Prostate gland (tissue), 2 donors: Measurements from ENCODE around the gene FRMPD1.

Experiments
- POLR2A ChIP-seq: fragments of 450-650 bp; IDR thresholded peaks from one replicate; pipeline ENCODE4 v1.6.1; 2016; ENCODE audit warnings: antibody characterized with exemption, mild to moderate bottlenecking
- POLR2AphosphoS5 ChIP-seq: sonication (generic); formaldehyde crosslinking; IDR thresholded peaks from one replicate; pipeline ENCODE4 v1.6.1; 2017; ENCODE audit warnings: antibody characterized with exemption
- TF ChIP-seq, protein P1 (sequence below), 4 experiments: fragments of 200-600 bp in 2 of 4; fragments of 450-650 bp in 2 of 4; sonication (generic) in 2 of 4; IDR thresholded peaks; 1 replicate in 3 of 4; 2 replicates in 1 of 4; pipeline ENCODE4 v1.5.1; 2016 to 2019; ENCODE audit warnings: antibody characterized with exemption in 4 of 4, mild to moderate bottlenecking in 2 of 4, moderate library complexity in 2 of 4

GRCh38 chr9:37663926-37664325 lies 13.2 kb downstream of the FRMPD1 start:
- TF ChIP-seq, protein P1, sequence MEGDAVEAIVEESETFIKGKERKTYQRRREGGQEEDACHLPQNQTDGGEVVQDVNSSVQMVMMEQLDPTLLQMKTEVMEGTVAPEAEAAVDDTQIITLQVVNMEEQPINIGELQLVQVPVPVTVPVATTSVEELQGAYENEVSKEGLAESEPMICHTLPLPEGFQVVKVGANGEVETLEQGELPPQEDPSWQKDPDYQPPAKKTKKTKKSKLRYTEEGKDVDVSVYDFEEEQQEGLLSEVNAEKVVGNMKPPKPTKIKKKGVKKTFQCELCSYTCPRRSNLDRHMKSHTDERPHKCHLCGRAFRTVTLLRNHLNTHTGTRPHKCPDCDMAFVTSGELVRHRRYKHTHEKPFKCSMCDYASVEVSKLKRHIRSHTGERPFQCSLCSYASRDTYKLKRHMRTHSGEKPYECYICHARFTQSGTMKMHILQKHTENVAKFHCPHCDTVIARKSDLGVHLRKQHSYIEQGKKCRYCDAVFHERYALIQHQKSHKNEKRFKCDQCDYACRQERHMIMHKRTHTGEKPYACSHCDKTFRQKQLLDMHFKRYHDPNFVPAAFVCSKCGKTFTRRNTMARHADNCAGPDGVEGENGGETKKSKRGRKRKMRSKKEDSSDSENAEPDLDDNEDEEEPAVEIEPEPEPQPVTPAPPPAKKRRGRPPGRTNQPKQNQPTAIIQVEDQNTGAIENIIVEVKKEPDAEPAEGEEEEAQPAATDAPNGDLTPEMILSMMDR (IDR thresholded peaks at IDR 0.05), result no peak
- no peak for TF ChIP-seq POLR2A
- no peak for TF ChIP-seq POLR2AphosphoS5
